Bone marrow (tissue), 2 donors: ENCODE results near the gene TMEM165.

Experiments
- DNase-seq, 2 donors: peaks; one replicate each; lab custom pipeline; 2025; lab: John Stamatoyannopoulos, UW

The TMEM165 gene

GRCh38 chr4:55406545-55406944 is 10.8 kb downstream of the TMEM165 start:
- DNase-seq, result no peak

GRCh38 chr4:55407119-55407518 is 11.4 kb downstream of the TMEM165 start:
- no peak for DNase-seq

- no peak for DNase-seq
Measured at GRCh38 chr4:55407764-55408163, 12.0 kb downstream of the TMEM165 start.

- no peak for DNase-seq
Measured at GRCh38 chr4:55409468-55410171, 13.9 kb downstream of the TMEM165 start.

- no peak for DNase-seq
Measured at GRCh38 chr4:55410431-55410830, 14.7 kb downstream of the TMEM165 start.

- DNase-seq, result no peak
Measured at GRCh38 chr4:55411621-55412020, 15.9 kb downstream of the TMEM165 start.

GRCh38 chr4:55416176-55416575 is 20.4 kb downstream of the TMEM165 start:
- DNase-seq, result no peak

GRCh38 chr4:55424791-55425190 is 29.0 kb downstream of the TMEM165 start:
- DNase-seq, result no peak

GRCh38 chr4:55431710-55432336 is 36.1 kb downstream of the TMEM165 start:
- DNase-seq, result no peak

GRCh38 chr4:55435141-55435841 is 39.5 kb downstream of the TMEM165 start:
- DNase-seq, result peak in 1 of 2 donors; percentile 67

- no peak for DNase-seq
Measured at GRCh38 chr4:55437356-55437796, 41.6 kb downstream of the TMEM165 start.

GRCh38 chr4:55437823-55438222 is 42.1 kb downstream of the TMEM165 start:
- DNase-seq, result no peak

GRCh38 chr4:55438314-55438713 is 42.6 kb downstream of the TMEM165 start:
- no peak for DNase-seq

GRCh38 chr4:55439023-55439422 is 43.3 kb downstream of the TMEM165 start:
- DNase-seq, result no peak

- DNase-seq, result no peak
Measured at GRCh38 chr4:55440786-55441185, 45.0 kb downstream of the TMEM165 start.

- no peak for DNase-seq
Measured at GRCh38 chr4:55442541-55442940, 46.8 kb downstream of the TMEM165 start.

- DNase-seq, result no peak
Measured at GRCh38 chr4:55444827-55445226, 49.1 kb downstream of the TMEM165 start.

- peak in 1 of 2 donors; percentile 19 for DNase-seq
Measured at GRCh38 chr4:55445921-55446577, 50.3 kb downstream of the TMEM165 start.

GRCh38 chr4:55446578-55446922 is 50.8 kb downstream of the TMEM165 start:
- DNase-seq, result no peak

- DNase-seq, result no peak
Measured at GRCh38 chr4:55447108-55447708, 51.5 kb downstream of the TMEM165 start.

- no peak for DNase-seq
Measured at GRCh38 chr4:55447831-55448230, 52.1 kb downstream of the TMEM165 start.

GRCh38 chr4:55450566-55450965 is 54.8 kb downstream of the TMEM165 start:
- no peak for DNase-seq
